ENCODE results near the gene MYL6. TPM values are rescaled to one million over a fixed set of nuclear protein-coding genes. Genes with fewer than 3 reads are reported as not detected.
A peak's percentile ranks its signal among the peaks of the same experiment; 100 is the strongest.

MYL6 gene
- total RNA-seq = 100 to 1,000 TPM; 216 to 395 (median 291) TPM
- polyA plus RNA-seq = 100 to 1,000 TPM; 384 to 711 (median 489) TPM
- long read RNA-seq, donor 1, transcript MYL6-207 (6 exons, 655 nt) = minor isoform, 15 of 92 reads
- long read RNA-seq, donor 1, transcript MYL6-218 (7 exons, 901 nt) = major isoform, 16 of 92 reads
- long read RNA-seq, donor 1, partial matches to known transcripts = 12 of 92 reads
- long read RNA-seq, donor 1, other reads (novel, unspliced or antisense) = 44 of 92 reads
- long read RNA-seq, donor 2, transcript MYL6-207 (6 exons, 655 nt) = minor isoform, 34 of 123 reads
- long read RNA-seq, donor 2, transcript MYL6-218 (7 exons, 901 nt) = major isoform, 45 of 123 reads
- long read RNA-seq, donor 2, partial matches to known transcripts = 25 of 123 reads
- long read RNA-seq, donor 2, other reads (novel, unspliced or antisense) = 13 of 123 reads

- peaks cover 21 to 39% of the 10 kb centered on the region in 2 donors for H3K36me3 ChIP-seq (ENCODE audit: insufficient read depth in 1 of 2, low read depth in 1 of 2)
- intact Hi-C loops (cut with DNase I) = loop anchor here (2.0 to 5.0 kb wide), 2 partner anchors 35 to 36 kb away; no protein-coding TSS in a partner anchor
- H3K27ac ChIP-seq = peak within 1 kb of the TSS; percentile 94
- 0 to 1% (median 0%) methylated on average over 28 to 30 of the region's 30 CpGs for WGBS, 3 donors
- ATAC-seq (peak; percentile 83 to 91 (median 87)), DNase-seq (peak; percentile 92 to 96)
- H3K4me3 ChIP-seq = peak within 1 kb of the TSS; percentile 95
- no peak for TF ChIP-seq CTCF (IDR thresholded peaks at IDR 0.05)
- H3K4me1 ChIP-seq = peaks cover 30% of the 10 kb centered on the region
- H3K9me3 ChIP-seq = no peaks in the 10 kb centered on the region
- H3K27me3 ChIP-seq (ENCODE audit: insufficient read depth in 3 of 3, low read length in 2 of 3) = no peaks in the 10 kb centered on the region
Observed at GRCh38 chr12:56158029-56158925, at the start of gene MYL6. TSS of gene MYL6 (plus strand) at chr12:56158359. CDS start at chr12:56158402, 43 bp downstream.

GRCh38 chr12:56110571-56110970, 47.6 kb upstream of the MYL6 start:
- TF ChIP-seq CTCF (IDR thresholded peaks at IDR 0.05) = no peak
- no peak overlapping the region for H3K27ac ChIP-seq
- no peak for ATAC-seq
- H3K27me3 ChIP-seq (ENCODE audit: insufficient read depth in 3 of 3, low read length in 2 of 3) = no peaks in the 10 kb centered on the region
- 90 to 94% (median 90%) methylated on average over 5 of the region's 5 CpGs for WGBS, 3 donors
- H3K36me3 ChIP-seq (ENCODE audit: insufficient read depth in 1 of 2, low read depth in 1 of 2) = peaks cover 26 to 82% of the 10 kb centered on the region in 2 donors
- H3K4me3 ChIP-seq = no peak overlapping the region
- intact Hi-C loops (cut with DNase I) = no loop called here
- H3K4me1 ChIP-seq = peaks cover 14% of the 10 kb centered on the region
- no peaks in the 10 kb centered on the region for H3K9me3 ChIP-seq
- DNase-seq = no peak

GRCh38 chr12:56114084-56114483, 44.1 kb upstream of the MYL6 start:
- H3K27me3 ChIP-seq (ENCODE audit: insufficient read depth in 3 of 3, low read length in 2 of 3) = no peaks in the 10 kb centered on the region
- intact Hi-C loops (cut with DNase I) = no loop called here
- H3K4me1 ChIP-seq = peaks cover 10% of the 10 kb centered on the region
- H3K9me3 ChIP-seq = no peaks in the 10 kb centered on the region
- H3K36me3 ChIP-seq (ENCODE audit: insufficient read depth in 1 of 2, low read depth in 1 of 2) = peaks cover 8 to 55% of the 10 kb centered on the region in 2 donors
- ATAC-seq = no peak
- no peak overlapping the region for H3K27ac ChIP-seq
- H3K4me3 ChIP-seq = no peak overlapping the region
- no peak for TF ChIP-seq CTCF (IDR thresholded peaks at IDR 0.05)
- no peak for DNase-seq
- 90 to 93% (median 92%) methylated on average over 1 of the region's 1 CpG for WGBS, 3 donors

GRCh38 chr12:56115329-56115728, 42.8 kb upstream of the MYL6 start:
- whole genome bisulfite sequencing, 3 donors = 33 to 41% (median 41%) methylated on average over 10 of the region's 10 CpGs
- Histone ChIP-seq H3K4me1 (peaks cover 21% of the 10 kb centered on the region), H3K27me3 (ENCODE audit: insufficient read depth in 3 of 3, low read length in 2 of 3) (no peaks in the 10 kb centered on the region), H3K36me3 (ENCODE audit: insufficient read depth in 1 of 2, low read depth in 1 of 2) (peaks cover 3 to 45% of the 10 kb centered on the region in 2 donors), H3K4me3 (peak overlapping the region; percentile 81), H3K27ac (peak overlapping the region; percentile 95), H3K9me3 (no peaks in the 10 kb centered on the region)
- DNase-seq (peak in 1 of 2 donors; percentile 59), ATAC-seq (no peak)
- intact Hi-C loops (cut with DNase I) = loop anchor here in 1 of 2 donors (5.0 kb wide), 1 partner anchor 107 kb away; the partner anchor contains the start of genes NABP2 and RNF41
- TF ChIP-seq CTCF (IDR thresholded peaks at IDR 0.05) = no peak

Measured in psoas muscle (tissue), 8 donors.